ENCODE measurements around the gene KDM5D.

The KDM5D gene

GRCh38 chrY:19744381-19745378 is at the start of gene KDM5D:
KDM5D (minus strand) TSS chrY:19744726; CDS start chrY:19744534, 192 bp downstream.
- DNase-seq = peak in 1 of 2 donors; percentile 78

- no peak for DNase-seq
Observed at GRCh38 chrY:19768375-19768774, 23.8 kb upstream of the KDM5D start.

GRCh38 chrY:19743331-19743730 is 1.2 kb downstream of the KDM5D start:
- no peak for DNase-seq

- DNase-seq = no peak
Observed at GRCh38 chrY:19742153-19742552, 2.4 kb downstream of the KDM5D start.

GRCh38 chrY:19734425-19734824 is 10.1 kb downstream of the KDM5D start:
- DNase-seq = no peak

DNA sequence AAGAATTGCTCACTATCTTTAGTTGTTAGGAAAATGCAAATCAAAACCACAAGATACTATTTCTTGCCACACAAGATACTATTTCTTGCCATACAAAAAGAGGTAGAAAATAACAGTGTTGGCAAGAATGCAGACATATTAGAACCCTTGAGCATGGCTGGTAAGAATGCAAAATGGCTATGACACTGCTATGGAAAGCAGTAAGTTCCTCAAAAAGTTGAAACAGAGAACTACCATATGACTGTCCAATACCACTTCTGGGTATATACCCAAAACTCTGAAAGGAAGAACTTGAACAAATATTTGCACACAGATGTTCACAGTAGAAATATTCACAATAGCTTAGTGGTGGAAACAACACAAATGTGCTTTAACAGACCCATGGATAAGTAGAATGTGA is 26.6 kb downstream of the KDM5D start:
- DNase-seq = no peak

DNA sequence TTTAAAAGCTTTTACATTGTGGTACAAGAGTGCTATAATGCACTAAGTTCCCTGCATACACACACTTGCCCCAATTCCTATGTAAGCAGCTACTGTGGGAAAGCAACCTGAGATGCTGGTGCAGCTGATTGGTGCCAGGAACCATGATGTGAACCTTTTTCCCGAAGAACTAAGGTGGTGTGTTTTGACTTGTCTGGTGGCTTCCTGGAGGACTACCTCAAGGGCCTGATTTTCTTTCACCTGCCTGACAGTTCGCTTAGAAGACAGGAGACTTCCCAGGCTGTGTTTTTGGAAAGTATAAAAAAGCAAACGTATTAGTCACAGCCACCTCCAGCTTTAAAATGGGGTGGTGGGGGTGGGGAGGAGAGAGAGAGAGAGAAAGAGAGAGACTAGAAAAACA is 27.4 kb downstream of the KDM5D start:
- DNase-seq = no peak

DNA sequence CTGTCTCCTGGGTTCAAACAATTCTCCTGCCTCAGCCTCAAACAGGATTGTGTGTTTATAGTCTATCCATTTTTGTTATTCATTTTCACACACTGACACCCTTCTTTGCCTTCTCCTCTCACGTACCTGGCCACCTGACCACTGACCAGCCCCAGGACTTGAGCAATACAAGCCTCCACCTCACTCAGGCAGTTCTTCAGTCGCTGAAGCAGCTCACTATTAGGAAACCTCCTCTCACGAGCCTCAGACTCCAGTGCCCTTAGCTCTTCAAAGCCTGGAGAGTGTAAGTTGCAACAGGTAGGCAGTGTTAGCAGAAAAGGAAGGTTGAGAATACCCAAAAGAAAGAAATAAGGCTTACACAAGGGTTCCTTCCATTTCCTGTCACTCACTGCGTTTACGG is 29.3 kb downstream of the KDM5D start:
- DNase-seq = no peak

DNA sequence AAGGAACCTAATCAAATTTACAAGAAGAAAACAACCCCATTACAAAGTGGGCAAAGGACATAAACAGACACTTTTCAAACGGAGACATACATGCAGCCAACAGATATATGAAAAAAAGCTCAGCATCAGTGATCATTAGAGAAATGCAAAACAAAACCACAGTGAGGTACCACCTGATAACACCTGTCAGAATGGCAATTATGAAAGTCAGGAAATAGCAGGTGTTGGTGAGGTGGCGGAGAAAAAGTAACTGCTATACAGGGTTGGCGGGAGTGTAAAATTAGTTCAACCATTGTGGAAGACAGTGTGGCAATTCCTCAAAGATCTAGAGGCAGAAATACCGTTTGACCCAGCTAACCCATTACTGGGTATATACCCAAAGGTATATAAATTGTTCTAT is 31.1 kb downstream of the KDM5D start:
- DNase-seq = no peak

GRCh38 chrY:19706273-19706672 is 38.3 kb downstream of the KDM5D start:
- DNase-seq = no peak

- no peak for DNase-seq
Observed at GRCh38 chrY:19698495-19698894, 46.0 kb downstream of the KDM5D start.

DNA sequence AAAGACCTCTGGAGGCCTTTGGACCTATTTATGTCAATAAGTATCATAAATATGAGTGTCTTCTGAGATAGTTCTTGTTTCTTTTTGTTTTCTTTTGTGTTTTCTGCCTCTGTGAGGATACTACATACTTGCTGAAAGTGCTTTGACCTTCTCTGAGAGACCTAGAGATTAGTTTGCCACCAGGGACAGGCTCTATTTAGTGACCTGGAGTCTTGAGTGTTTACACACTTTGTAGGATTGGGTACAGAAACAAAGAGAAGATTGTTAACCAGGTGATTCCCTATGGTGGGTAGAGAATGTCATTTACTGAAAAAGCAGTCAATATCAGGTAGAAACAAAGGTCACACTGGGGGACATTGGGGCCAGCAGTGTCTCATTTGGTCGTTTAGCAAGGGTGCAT is 63.7 kb downstream of the KDM5D start:
- DNase-seq = no peak

All from CD4-positive, alpha-beta T cell treated with Interleukin-1 beta for 1 hour (primary cell).